Ishikawa (cell line): Measurements from ENCODE around the gene ITPRID2.

ENCODE experiments used
- CEBPB ChIP-seq: IDR thresholded peaks from 2 replicates; pipeline ENCODE4 v1.6.1; 2012
- CREB1 ChIP-seq: IDR thresholded peaks from 2 replicates; pipeline ENCODE4 v1.6.1; 2012; ENCODE audit warnings: low read depth
- EGR1 ChIP-seq: IDR thresholded peaks from 2 replicates; pipeline ENCODE4 v1.6.1; 2012
- EP300 ChIP-seq: IDR thresholded peaks from 2 replicates; pipeline ENCODE4 v1.6.1; 2012; ENCODE audit warnings: borderline replicate concordance
- FOXM1 ChIP-seq: IDR thresholded peaks from 2 replicates; pipeline ENCODE4 v1.6.1; 2012; ENCODE audit warnings: low read depth, borderline replicate concordance
- MAX ChIP-seq: IDR thresholded peaks from 2 replicates; pipeline ENCODE4 v1.6.1; 2012
- NFIC ChIP-seq: IDR thresholded peaks from 2 replicates; pipeline ENCODE4 v1.6.1; 2012
- RAD21 ChIP-seq: IDR thresholded peaks from 2 replicates; pipeline ENCODE4 v1.6.1; 2012; ENCODE audit warnings: low read depth
- REST ChIP-seq: IDR thresholded peaks from 2 replicates; pipeline ENCODE4 v1.6.1; 2012; ENCODE audit warnings: low read depth, mild to moderate bottlenecking
- TAF1 ChIP-seq: IDR thresholded peaks from 2 replicates; pipeline ENCODE4 v1.6.1; 2012; ENCODE audit warnings: low read depth, mild to moderate bottlenecking
- TCF12 ChIP-seq: IDR thresholded peaks from 2 replicates; pipeline ENCODE4 v1.6.1; 2012; ENCODE audit warnings: low read depth
- TEAD4 ChIP-seq: IDR thresholded peaks from 2 replicates; pipeline ENCODE4 v1.6.1; 2012
- YY1 ChIP-seq: IDR thresholded peaks from 2 replicates; pipeline ENCODE4 v1.6.1; 2012; ENCODE audit warnings: low read depth
- ZBTB7A ChIP-seq: IDR thresholded peaks from 2 replicates; pipeline ENCODE4 v1.6.1; 2012; ENCODE audit warnings: low read depth
- TF ChIP-seq, protein P1 (sequence below): IDR thresholded peaks from 2 replicates; pipeline ENCODE4 v1.6.1; 2012

Gene ITPRID2

GRCh38 chr2:181973171-181973783 lies 81.7 kb downstream of the ITPRID2 start:
- TF ChIP-seq YY1 = no peak
- TF ChIP-seq EP300 = no peak
- no peak for TF ChIP-seq NFIC
- no peak for TF ChIP-seq ZBTB7A
- no peak for TF ChIP-seq FOXM1
- TF ChIP-seq TAF1 = no peak
- no peak for TF ChIP-seq TCF12
- TF ChIP-seq CEBPB = no peak
- TF ChIP-seq EGR1 = no peak
- TF ChIP-seq MAX = no peak
- TF ChIP-seq TEAD4 = no peak
- TF ChIP-seq, protein P1, sequence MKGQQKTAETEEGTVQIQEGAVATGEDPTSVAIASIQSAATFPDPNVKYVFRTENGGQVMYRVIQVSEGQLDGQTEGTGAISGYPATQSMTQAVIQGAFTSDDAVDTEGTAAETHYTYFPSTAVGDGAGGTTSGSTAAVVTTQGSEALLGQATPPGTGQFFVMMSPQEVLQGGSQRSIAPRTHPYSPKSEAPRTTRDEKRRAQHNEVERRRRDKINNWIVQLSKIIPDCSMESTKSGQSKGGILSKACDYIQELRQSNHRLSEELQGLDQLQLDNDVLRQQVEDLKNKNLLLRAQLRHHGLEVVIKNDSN = no peak
- TF ChIP-seq REST = no peak
- TF ChIP-seq CREB1 = no peak
- no peak for TF ChIP-seq RAD21

GRCh38 chr2:181977661-181978350 lies 86.3 kb downstream of the ITPRID2 start:
- TF ChIP-seq CREB1 (no peak), EP300 (no peak), CEBPB (no peak)

- TF ChIP-seq NFIC = no peak
- TF ChIP-seq CEBPB = no peak
- no peak for TF ChIP-seq ZBTB7A
- TF ChIP-seq RAD21 = no peak
These were observed 87.0 kb downstream of the ITPRID2 start for GRCh38 chr2:181978351-181979150.
